Left ventricle myocardium superior (tissue), 1 donor: ENCODE results near the gene SIRT7. TPM values are rescaled to one million over a fixed set of nuclear protein-coding genes. Genes with fewer than 3 reads are reported as not detected.
"Not testable (repeated sequence)": the region's sequence is repeated elsewhere in the genome, so short reads cannot be mapped to it uniquely, and the experiment has no call there.

Experiments used
- ATAC-seq: fragments of 200-7000 bp; cut with Tn5 transposase; one replicate; pipeline ENCODE4 v1.9.1; 2020; ENCODE audit warnings: mild to moderate bottlenecking, moderate library complexity
- DNase-seq: peaks from one replicate; pipeline ENCODE4 v3.0.0-alpha.2; 2020
- intact Hi-C: fragments of 100-400 bp; cut with micrococcal nuclease; formaldehyde crosslinking; loops from one replicate; pipeline ENCODE4 v1.11.0; 2022
- total RNA-seq: library from RNA; stranded (reverse); fragmentation: NEBNext Ultra II Directional; extraction: Animal tissue kit (Norgen Biotek cat#: 25700); gene quantifications from one replicate; pipeline ENCODE4 v1.2.1, GENCODE V29; 2021
- donor health status: DM: no; HTN: yes; CAD: no; lungs with severe emphysema.

SIRT7 gene
- total RNA-seq, 1 donor from 2014 or later, result 6.3 TPM

- ATAC-seq, result no peak
- intact Hi-C loops, result no loop called here
- DNase-seq, result no peak
These were observed 6.9 kb upstream of the SIRT7 start for GRCh38 chr17:81924557-81925532.

GRCh38 chr17:81923302-81924260 is 5.6 kb upstream of the SIRT7 start:
- ATAC-seq (peak; percentile 44), DNase-seq (peak; percentile 83)
- intact Hi-C loops, result no loop called here

- no peak for DNase-seq
- intact Hi-C loops, result no loop called here
- ATAC-seq, result no peak
These were observed 4.8 kb upstream of the SIRT7 start for GRCh38 chr17:81922566-81923301.

- ATAC-seq (no peak), DNase-seq (no peak)
- intact Hi-C loops, result no loop called here
These were observed 4.1 kb upstream of the SIRT7 start for GRCh38 chr17:81921996-81922565.

- DNase-seq (no peak), ATAC-seq (no peak)
- intact Hi-C loops, result no loop called here
These were observed 3.5 kb upstream of the SIRT7 start for GRCh38 chr17:81921537-81921862.

- DNase-seq, result no peak
- intact Hi-C loops, result no loop called here
- ATAC-seq, result no peak
These were observed 2.9 kb upstream of the SIRT7 start for GRCh38 chr17:81920612-81921536.

- ATAC-seq (no peak), DNase-seq (no peak)
- intact Hi-C loops, result no loop called here
These were observed 1.0 kb upstream of the SIRT7 start for GRCh38 chr17:81918832-81919545.

- ATAC-seq, result peak; percentile 12
- DNase-seq, intact Hi-C loops: not testable (repeated sequence)
These were observed 325 bp upstream of the SIRT7 start for GRCh38 chr17:81918333-81918669.

GRCh38 chr17:81916234-81917001 is 1.6 kb downstream of the SIRT7 start:
- DNase-seq, result no peak
- ATAC-seq, result no peak
- intact Hi-C loops, result no loop called here

- DNase-seq (no peak), ATAC-seq (no peak)
- intact Hi-C loops, result no loop called here
These were observed 2.6 kb downstream of the SIRT7 start for GRCh38 chr17:81915331-81915730.

GRCh38 chr17:81914103-81914850 is 3.7 kb downstream of the SIRT7 start:
- intact Hi-C loops, result no loop called here
- ATAC-seq, result no peak
- no peak for DNase-seq

GRCh38 chr17:81913394-81914102 is 4.4 kb downstream of the SIRT7 start:
- intact Hi-C loops, result no loop called here
- DNase-seq (no peak), ATAC-seq (no peak)

- intact Hi-C loops, result no loop called here
- ATAC-seq, result no peak
- DNase-seq, result no peak
These were observed 5.3 kb downstream of the SIRT7 start for GRCh38 chr17:81912441-81913309.

GRCh38 chr17:81911969-81912368 is 6.0 kb downstream of the SIRT7 start:
- intact Hi-C loops, result no loop called here
- ATAC-seq (no peak), DNase-seq (no peak)
